Keratinocyte (primary cell): ENCODE measurements around the gene POP4.

ENCODE experiments used
- CTCF ChIP-seq, 3 experiments: IDR thresholded peaks in 1 of 3; conservative IDR thresholded peaks in 1 of 3; optimal IDR thresholded peaks in 1 of 3; 2 replicates in 2 of 3; 3 replicates in 1 of 3; pipeline versions ENCODE3 to v1.5.1; 2011; ENCODE audit warnings: low read length in 3 of 3, mild to moderate bottlenecking in 3 of 3, moderate library complexity in 2 of 3, control low read depth in 1 of 3, inconsistent platforms in 1 of 3; ENCODE audit not compliant: insufficient read depth in 2 of 3; ENCODE audit errors: extremely low read depth in 1 of 3
- EZH2 ChIP-seq: IDR thresholded peaks from one replicate; pipeline ENCODE4 v1.6.1; 2012; ENCODE audit warnings: inconsistent platforms, mild to moderate bottlenecking, low read length, moderate library complexity

- TF ChIP-seq EZH2, result no peak
- TF ChIP-seq CTCF (optimal IDR thresholded peaks at IDR 0.05 in 1 of 3, IDR thresholded peaks at IDR 0.05 in 1 of 3, conservative IDR thresholded peaks at IDR 0.05 in 1 of 3; ENCODE audit: extremely low read depth in 1 of 3, insufficient read depth in 2 of 3, low read length in 3 of 3), result no peak
Observed at GRCh38 chr19:29612121-29612520, 6.0 kb downstream of the POP4 start.
